Activated T-cell treated with anti-CD3 and anti-CD28 coated beads for 1 hour (primary cell): ENCODE results near the gene SLC26A9.

Experiments
- DNase-seq: peaks from one replicate; pipeline ENCODE4 v3.0.0-alpha.2; 2020; ENCODE audit warnings: low read depth

Gene SLC26A9, protein sequence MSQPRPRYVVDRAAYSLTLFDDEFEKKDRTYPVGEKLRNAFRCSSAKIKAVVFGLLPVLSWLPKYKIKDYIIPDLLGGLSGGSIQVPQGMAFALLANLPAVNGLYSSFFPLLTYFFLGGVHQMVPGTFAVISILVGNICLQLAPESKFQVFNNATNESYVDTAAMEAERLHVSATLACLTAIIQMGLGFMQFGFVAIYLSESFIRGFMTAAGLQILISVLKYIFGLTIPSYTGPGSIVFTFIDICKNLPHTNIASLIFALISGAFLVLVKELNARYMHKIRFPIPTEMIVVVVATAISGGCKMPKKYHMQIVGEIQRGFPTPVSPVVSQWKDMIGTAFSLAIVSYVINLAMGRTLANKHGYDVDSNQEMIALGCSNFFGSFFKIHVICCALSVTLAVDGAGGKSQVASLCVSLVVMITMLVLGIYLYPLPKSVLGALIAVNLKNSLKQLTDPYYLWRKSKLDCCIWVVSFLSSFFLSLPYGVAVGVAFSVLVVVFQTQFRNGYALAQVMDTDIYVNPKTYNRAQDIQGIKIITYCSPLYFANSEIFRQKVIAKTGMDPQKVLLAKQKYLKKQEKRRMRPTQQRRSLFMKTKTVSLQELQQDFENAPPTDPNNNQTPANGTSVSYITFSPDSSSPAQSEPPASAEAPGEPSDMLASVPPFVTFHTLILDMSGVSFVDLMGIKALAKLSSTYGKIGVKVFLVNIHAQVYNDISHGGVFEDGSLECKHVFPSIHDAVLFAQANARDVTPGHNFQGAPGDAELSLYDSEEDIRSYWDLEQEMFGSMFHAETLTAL

DNA sequence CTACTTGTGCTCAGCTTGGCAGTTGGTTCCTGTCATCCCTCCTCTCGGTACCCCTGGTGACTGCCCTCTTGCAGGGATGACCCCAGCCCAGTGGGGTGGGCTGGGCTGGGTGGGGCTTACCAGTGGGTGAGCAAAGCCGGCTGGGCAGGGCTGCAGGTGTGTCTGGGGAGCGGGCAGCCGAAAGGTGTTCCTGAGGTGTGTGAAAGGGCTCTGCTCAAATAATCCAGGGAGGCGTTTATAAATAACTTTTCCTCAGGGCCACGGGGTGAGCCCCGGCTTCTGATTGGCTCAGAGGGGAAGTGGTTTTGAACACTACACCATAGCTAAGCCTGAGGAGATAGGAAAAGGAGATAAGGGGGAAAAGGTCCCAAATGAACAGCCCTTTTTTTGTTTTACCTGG is at the start of gene SLC26A9:
Gene SLC26A9 (minus strand): TSS at position 212 of the 400 bp plus-strand sequence. CDS start 7,636 bp downstream, outside the sequence.
- no peak for DNase-seq

- no peak for DNase-seq
These were observed 49.1 kb upstream of the SLC26A9 start for GRCh38 chr1:205992218-205992882.

DNA sequence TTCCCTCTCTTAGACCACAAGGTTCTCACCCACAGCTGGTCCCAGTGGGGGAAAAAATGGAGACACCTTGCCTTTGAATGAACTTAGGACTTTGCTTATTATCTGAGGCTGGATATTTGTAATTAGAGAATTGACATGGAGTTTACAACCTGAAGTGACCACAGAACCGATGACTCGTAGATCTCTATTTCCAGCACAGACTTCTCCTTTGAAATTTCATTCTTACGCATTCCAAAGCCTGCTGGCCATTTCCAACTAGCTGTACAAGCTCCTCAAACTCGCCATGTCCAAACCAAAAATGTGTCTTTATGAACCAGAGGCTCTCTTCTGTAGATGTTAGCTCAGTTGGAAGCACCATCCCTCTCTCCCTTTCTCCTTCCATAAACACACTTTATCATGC is 48.0 kb upstream of the SLC26A9 start:
- DNase-seq, result no peak

GRCh38 chr1:205990226-205990625 is 47.0 kb upstream of the SLC26A9 start:
- no peak for DNase-seq

DNA sequence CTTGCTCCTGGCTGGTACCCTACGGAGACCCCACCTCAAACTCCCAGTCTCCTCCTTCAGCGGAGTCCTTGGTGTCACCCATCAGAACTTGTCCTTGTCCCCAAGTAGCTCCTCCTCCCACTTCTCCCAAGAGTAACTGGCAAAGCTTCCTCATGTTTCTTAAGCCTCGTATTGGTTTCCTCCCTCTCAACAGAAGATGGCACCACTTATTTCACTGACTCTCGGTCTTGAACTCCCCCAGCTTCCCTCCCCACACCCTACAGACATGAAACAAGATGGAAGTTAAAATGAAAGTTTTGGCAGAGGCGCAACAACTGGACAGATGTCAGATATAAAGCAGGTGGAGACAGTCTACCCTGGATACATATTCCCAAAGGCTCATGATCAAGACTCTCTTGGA is 46.5 kb upstream of the SLC26A9 start:
- DNase-seq, result no peak

GRCh38 chr1:205988585-205988995 is 45.3 kb upstream of the SLC26A9 start:
- no peak for DNase-seq

DNA sequence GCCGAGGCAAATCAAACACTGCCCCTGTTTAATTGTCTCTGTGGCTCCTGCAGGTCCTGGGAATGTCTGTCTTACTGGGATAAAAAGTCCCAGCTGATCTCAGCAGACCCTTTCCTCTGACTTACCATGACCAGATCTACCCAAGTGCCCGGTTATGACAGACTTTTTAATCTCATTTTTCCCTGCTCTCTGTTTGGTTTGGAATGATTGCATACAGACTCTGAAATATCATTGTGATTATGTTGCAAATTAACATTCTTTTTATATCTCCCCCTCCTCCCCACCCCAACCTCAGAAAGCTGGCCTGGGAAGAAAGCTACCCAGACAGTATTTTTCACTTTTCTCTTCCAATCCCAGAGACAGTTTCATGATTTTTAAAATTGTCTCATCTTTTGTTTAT is 43.6 kb upstream of the SLC26A9 start:
- no peak for DNase-seq

DNA sequence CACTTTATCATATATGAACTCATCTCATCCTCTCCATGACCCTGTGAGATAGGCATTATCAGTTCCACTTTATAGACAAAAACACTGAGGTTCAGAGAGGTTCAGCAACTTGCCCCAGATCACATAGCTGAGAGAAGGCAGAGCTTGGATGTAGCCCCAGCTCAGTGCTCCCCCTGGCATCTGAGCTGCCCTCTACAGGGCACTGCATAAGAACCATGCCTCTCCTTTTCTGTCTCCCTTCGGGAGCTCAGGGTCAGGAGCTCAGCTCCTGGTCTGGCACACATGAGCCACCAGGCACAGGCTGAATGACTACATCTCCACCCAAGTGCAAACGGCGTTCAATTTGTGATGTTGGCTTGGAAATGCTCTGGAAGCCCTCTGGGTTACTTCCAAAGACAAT is 43.0 kb upstream of the SLC26A9 start:
- no peak for DNase-seq

GRCh38 chr1:205985330-205986005 is 42.2 kb upstream of the SLC26A9 start:
- DNase-seq, result no peak

DNA sequence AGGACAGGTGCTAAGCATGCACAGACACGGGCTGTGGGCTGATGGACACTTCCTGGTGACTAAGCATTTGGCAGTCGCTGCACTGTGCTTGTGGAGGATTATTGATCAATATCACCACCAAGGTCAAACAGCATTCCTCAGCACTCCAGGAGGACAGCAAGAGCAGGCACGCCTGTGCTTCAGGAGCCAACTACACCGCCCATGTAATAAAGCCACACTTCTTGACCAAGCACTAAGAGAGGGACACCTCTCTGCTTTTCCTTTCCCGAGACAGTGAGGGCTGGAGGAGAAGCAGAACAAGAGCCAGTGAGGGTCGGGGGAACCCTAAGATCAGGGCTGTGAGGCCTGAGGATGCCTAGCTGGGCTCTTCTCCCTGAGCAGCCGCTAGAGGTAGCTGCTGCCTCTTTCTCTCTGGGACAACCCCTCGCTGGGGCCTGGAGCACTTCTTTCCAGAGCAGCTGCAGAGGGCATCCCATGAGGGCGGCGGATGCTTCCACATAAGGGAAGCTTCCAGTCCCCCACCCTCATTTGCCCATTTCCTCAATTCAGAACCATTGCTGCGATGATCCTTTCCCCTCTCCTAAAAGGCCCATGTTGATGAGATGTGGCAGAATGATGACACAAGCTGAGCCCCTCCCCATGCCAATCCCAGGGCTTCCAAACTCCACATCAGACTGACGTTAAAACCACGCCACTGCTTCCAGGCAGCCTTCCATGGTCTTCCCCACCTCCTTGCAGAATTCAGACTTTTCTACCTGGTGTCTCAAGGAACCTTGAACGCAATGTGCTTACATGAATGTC is 40.9 kb upstream of the SLC26A9 start:
- DNase-seq, result no peak

DNA sequence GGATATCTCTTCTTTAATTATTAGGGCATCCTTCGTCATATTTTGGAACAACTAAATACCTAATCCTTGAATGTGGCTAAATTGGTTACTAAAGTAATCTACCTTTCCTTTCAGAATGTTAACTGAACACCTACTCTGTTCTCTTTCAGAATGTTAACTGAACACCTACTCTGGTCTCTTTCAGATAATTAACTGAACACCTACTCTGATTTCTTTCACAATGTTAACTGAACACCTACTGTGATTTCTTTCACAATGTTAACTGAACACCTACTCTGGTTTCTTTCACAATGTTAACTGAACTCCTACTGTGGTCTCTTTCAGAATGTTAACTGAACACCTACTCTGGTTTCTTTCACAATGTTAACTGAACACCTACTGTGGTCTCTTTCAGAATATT is 38.0 kb upstream of the SLC26A9 start:
- no peak for DNase-seq

DNA sequence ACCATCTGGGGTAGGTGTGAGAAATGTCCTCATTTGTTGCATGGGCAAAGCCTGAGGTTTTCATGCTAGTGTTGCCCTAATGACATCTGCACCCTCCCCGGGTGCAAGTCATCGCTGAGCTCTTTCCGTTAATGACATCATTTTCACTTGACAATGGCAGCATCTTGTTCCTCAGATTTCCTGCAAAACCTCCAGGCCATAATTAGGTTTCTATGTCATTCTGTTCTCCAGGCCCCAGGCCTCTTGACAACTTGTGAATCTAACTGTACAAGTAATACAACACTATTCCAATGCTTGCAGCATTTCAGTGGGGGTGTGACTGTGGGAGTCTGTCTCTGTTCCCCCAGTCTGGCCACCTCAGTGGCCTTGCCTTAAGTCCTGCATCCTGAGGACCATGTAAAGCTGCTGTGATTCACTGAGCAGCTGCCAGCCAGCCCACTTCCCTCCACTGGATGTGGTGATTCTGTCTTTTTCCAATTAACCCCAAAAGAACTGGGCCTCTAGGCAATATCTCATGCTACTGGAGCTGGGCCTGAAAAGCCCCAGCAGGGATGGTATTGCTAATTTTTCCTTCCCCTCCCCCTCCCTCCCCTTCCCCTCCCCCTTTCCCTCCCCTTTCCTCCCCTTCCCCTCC is 37.1 kb upstream of the SLC26A9 start:
- no peak for DNase-seq

- DNase-seq, result no peak
These were observed 36.0 kb upstream of the SLC26A9 start for GRCh38 chr1:205979301-205979700.

DNA sequence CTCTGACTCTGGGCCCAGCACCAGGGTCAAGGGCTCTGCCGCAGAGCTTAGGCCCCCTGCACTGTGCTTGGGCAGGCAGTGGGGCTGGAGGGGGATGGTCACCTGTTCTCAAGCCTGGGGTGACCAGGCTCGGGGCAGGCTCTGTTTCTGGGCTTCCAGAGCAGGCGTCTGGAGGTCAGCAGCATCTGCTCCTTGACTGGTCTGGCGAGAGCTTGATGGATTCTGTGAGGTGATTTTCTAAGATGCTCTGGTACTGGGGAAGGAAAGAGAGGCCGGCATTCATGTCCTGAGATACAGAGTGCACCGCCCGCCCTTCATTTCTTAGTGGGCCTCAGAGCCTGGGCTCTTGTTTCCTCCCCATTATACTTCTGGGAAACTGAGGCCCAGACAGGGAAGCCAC is 35.4 kb upstream of the SLC26A9 start:
- DNase-seq, result no peak

- peak; percentile 74 for DNase-seq
These were observed 34.3 kb upstream of the SLC26A9 start for GRCh38 chr1:205977402-205978014.

- no peak for DNase-seq
These were observed 33.6 kb upstream of the SLC26A9 start for GRCh38 chr1:205976708-205977401.

GRCh38 chr1:205976036-205976435 is 32.8 kb upstream of the SLC26A9 start:
- no peak for DNase-seq

- no peak for DNase-seq
These were observed 32.2 kb upstream of the SLC26A9 start for GRCh38 chr1:205975387-205975998.

DNA sequence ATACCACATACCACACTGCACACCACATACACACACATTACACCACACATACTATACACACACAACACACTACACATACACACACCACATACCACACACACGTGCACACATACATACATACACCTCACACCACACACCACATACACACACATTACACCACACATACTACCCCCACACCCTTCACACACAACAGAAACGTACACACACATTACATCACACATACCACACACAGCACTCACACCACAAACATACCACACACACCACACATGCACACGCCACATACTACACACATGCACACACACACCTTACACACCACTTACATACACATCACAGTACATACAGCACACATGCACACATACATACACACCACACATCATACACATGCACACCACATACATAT is 31.5 kb upstream of the SLC26A9 start:
- DNase-seq, result no peak
